ENCODE measurements around the gene POLR2E. TPM values are rescaled to one million over a fixed set of nuclear protein-coding genes. Genes with fewer than 3 reads are reported as not detected.

POLR2E gene
- total RNA-seq (100 to 1,000 TPM; 106 to 152 (median 123) TPM), polyA plus RNA-seq (100 to 1,000 TPM in 2 of 3 donors, 10 to 100 TPM in 1; 70.8 to 144 (median 105) TPM)
- long read RNA-seq, donor 1, transcript POLR2E-213 (8 exons, 2,831 nt) = major isoform, 56 of 67 reads
- long read RNA-seq, donor 1, partial matches to known transcripts = 0 of 67 reads
- long read RNA-seq, donor 1, other reads (novel, unspliced or antisense) = 0 of 67 reads
- long read RNA-seq, donor 2, transcript POLR2E-213 (8 exons, 2,831 nt) = major isoform, 51 of 57 reads
- long read RNA-seq, donor 2, partial matches to known transcripts = 0 of 57 reads
- long read RNA-seq, donor 2, other reads (novel, unspliced or antisense) = 0 of 57 reads

DNA sequence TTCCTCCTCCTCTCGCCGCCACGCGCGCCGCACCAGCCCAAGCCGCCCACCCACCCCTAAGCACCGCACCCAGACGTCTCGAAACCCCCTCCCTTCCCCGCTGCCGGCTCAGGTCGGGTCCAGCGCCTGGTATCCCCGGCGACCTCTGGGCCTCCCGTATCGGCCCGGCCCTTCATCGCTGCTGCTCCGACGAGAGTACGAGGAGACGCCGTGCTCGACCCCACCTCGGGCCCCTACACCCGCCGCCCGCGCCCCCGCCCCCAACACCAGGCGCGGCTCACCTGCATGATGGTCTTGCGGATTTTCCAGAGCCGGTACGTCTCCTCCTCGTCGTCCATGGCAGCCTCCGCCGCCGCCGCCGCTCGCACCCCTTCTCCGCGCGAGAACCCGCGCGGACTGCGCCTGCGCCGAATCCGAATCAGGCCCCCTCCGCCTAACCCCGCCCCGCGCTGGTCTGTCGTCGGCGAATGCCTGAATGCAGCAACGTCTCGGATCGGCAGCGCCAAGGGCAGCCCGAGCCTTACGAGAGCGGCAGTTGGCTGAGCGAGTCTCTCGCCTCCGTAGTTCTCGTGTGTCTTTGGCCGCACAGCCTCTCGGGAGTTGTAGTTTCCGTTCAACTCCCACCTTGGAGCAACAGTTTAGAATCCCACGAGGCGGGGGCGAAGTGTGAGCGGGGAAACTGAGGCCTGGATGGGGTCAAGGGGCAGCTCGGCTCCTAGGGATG lies at the start of gene POLR2E:
POLR2E (minus strand) TSS at position 398 of the 724 bp plus-strand sequence; CDS start at position 338, 60 bp downstream.
- TF ChIP-seq CTCF (IDR thresholded peaks at IDR 0.05 in 8 of 11, conservative IDR thresholded peaks at IDR 0.05 in 3 of 11) (peak in 3 of 11 experiments; percentile 29 to 50 (median 40)), POLR2AphosphoS5 (IDR thresholded peaks at IDR 0.05) (peak; percentile 95 to 98 (median 95)), POLR2A (IDR thresholded peaks at IDR 0.05) (peak in 2 of 3 donors; percentile 26 to 50)
- peaks cover 0 to 38% (median 30%) of the 10 kb centered on the region in 6 donors for H3K36me3 ChIP-seq
- DNase-seq = peak; percentile 100
- H3K27me3 ChIP-seq (replicated peaks in 1 of 7) = no peaks in the 10 kb centered on the region
- H3K4me3 ChIP-seq = peak within 1 kb of the TSS; percentile 73 to 99 (median 88)
- H3K4me1 ChIP-seq = peaks cover 12 to 92% (median 55%) of the 10 kb centered on the region in 6 donors
- 0 to 1% (median 1%) methylated on average over 14 to 81 of the region's 81 CpGs for WGBS, 5 donors
- H3K9me3 ChIP-seq = no peaks in the 10 kb centered on the region
- peak within 1 kb of the TSS; percentile 39 to 90 (median 83) for H3K27ac ChIP-seq
- intact Hi-C loops (cut with DNase I; ENCODE audit: low total_unique reads) = no loop called here

- peaks cover 0 to 44% (median 18%) of the 10 kb centered on the region in 6 donors for H3K4me1 ChIP-seq
- H3K9me3 ChIP-seq = no peaks in the 10 kb centered on the region
- no peak overlapping the region for H3K4me3 ChIP-seq
- H3K36me3 ChIP-seq = peaks cover 0 to 93% (median 57%) of the 10 kb centered on the region in 6 donors
- H3K27me3 ChIP-seq (replicated peaks in 1 of 7) = no peaks in the 10 kb centered on the region
- WGBS, 5 donors = 87 to 100% (median 97%) methylated on average over 1 of the region's 1 CpG
- H3K27ac ChIP-seq = no peak overlapping the region
- intact Hi-C loops (cut with DNase I; ENCODE audit: low total_unique reads) = no loop called here
- TF ChIP-seq POLR2AphosphoS5 (IDR thresholded peaks at IDR 0.05) = no peak
- no peak for TF ChIP-seq POLR2A (IDR thresholded peaks at IDR 0.05)
- TF ChIP-seq CTCF (IDR thresholded peaks at IDR 0.05 in 8 of 11, conservative IDR thresholded peaks at IDR 0.05 in 3 of 11) = no peak
- DNase-seq = no peak
Measured at GRCh38 chr19:1144741-1145140, 49.6 kb upstream of the POLR2E start.

GRCh38 chr19:1143828-1144399 lies 48.7 kb upstream of the POLR2E start:
- WGBS, 5 donors = 91 to 98% (median 96%) methylated on average over 21 to 33 of the region's 33 CpGs
- H3K36me3 ChIP-seq = peaks cover 0 to 93% (median 52%) of the 10 kb centered on the region in 6 donors

More at GRCh38 chr19:1143828-1144399, 48.7 kb upstream of the POLR2E start:
- Histone ChIP-seq H3K4me3 (no peak overlapping the region), H3K4me1 (peaks cover 0 to 44% (median 11%) of the 10 kb centered on the region in 6 donors), H3K9me3 (no peaks in the 10 kb centered on the region), H3K27me3 (replicated peaks in 1 of 7) (no peaks in the 10 kb centered on the region), H3K27ac (no peak overlapping the region)
- TF ChIP-seq POLR2AphosphoS5 (IDR thresholded peaks at IDR 0.05) (peak in 1 of 3 donors; percentile 7), CTCF (IDR thresholded peaks at IDR 0.05 in 8 of 11, conservative IDR thresholded peaks at IDR 0.05 in 3 of 11) (no peak)
- intact Hi-C loops (cut with DNase I; ENCODE audit: low total_unique reads) = no loop called here
- no peak for DNase-seq
